Endothelial cell of umbilical vein (primary cell): ENCODE measurements around the gene MYO7B. TPM values are rescaled to one million over a fixed set of nuclear protein-coding genes. Genes with fewer than 3 reads are reported as not detected.

Experiments
- BruUV-seq: library from RNA; stranded (reverse); fragments of 400-500 nt; replicated peaks from 2 replicates; lab custom pipeline; 2021; lab: Mats Ljungman, UMichigan
- CTCF ChIA-PET: fragments of 300-600, 350-600 bp; sonication (Branson Sonifier 250); formaldehyde crosslinking; loops from one replicate; lab custom pipeline; 2021; ENCODE audit warnings: antibody characterized with exemption, inconsistent platforms; lab: Charles Lee
- POLR2A ChIA-PET: fragments of 300-600, 350-600 bp; sonication (Branson Sonifier 250); formaldehyde crosslinking; loops from one replicate; lab custom pipeline; 2021; ENCODE audit warnings: antibody characterized with exemption, inconsistent platforms; lab: Charles Lee
- DNase-seq: peaks from one replicate; pipeline ENCODE4 v3.0.0-alpha.2; 2011; ENCODE audit warnings: low read depth, low spot score
- FAIRE-seq: peaks from 2 replicates; lab custom pipeline; 2011; peaks lifted over from hg19 to GRCh38; lab: Jason Lieb, UNC
- H2AFZ ChIP-seq: 2 replicates; pipeline ENCODE4 v1.6.0; 2012; ENCODE audit warnings: low read depth, low read length, control low read depth, inconsistent platforms
- H3K27ac ChIP-seq: 2 replicates; pipeline ENCODE4 v1.5.1; 2011; ENCODE audit warnings: low read depth, mild to moderate bottlenecking, control low read depth, low read length, moderate library complexity; ENCODE audit not compliant: insufficient read depth
- H3K27me3 ChIP-seq, 2 experiments: 2 replicates each; pipeline versions ENCODE4 v1.6.0 to v1.6.1; 2011; ENCODE audit warnings: low read length in 2 of 2, mixed read lengths in 1 of 2; ENCODE audit not compliant: control insufficient read depth in 2 of 2, insufficient read depth in 2 of 2
- H3K36me3 ChIP-seq, 2 experiments: 2 replicates in 1 of 2; 3 replicates in 1 of 2; pipeline ENCODE4 v1.5.1; 2011; ENCODE audit warnings: low read length in 2 of 2, mild to moderate bottlenecking in 1 of 2, moderate library complexity in 1 of 2; ENCODE audit not compliant: control insufficient read depth in 2 of 2, insufficient read depth in 2 of 2; ENCODE audit errors: extremely low read depth in 1 of 2
- H3K4me1 ChIP-seq: 3 replicates; pipeline ENCODE4 v1.5.1; 2011; ENCODE audit warnings: mild to moderate bottlenecking, low read length; ENCODE audit not compliant: control insufficient read depth, insufficient read depth; ENCODE audit errors: extremely low read depth
- H3K4me2 ChIP-seq: 2 replicates; pipeline ENCODE4 v1.6.1; 2011; ENCODE audit warnings: low read length, control low read depth, mixed read lengths; ENCODE audit not compliant: insufficient read depth
- H3K4me3 ChIP-seq, 3 experiments: fragments of 200-600 bp in 1 of 3; sonication (generic), shearing (Covaris generic) in 1 of 3; replicated peaks in 1 of 3; 2 replicates each; pipeline ENCODE4 v1.5.1; 2011 to 2016; ENCODE audit warnings: control low read depth in 3 of 3, low read length in 3 of 3, mild to moderate bottlenecking in 2 of 3, inconsistent platforms in 1 of 3, low read depth in 1 of 3, moderate library complexity in 1 of 3; ENCODE audit not compliant: insufficient read depth in 1 of 3
- H3K79me2 ChIP-seq: 2 replicates; pipeline ENCODE4 v1.6.0; 2012; ENCODE audit warnings: low read length, inconsistent platforms; ENCODE audit not compliant: control insufficient read depth, insufficient read depth
- H3K9ac ChIP-seq: replicated peaks from 2 replicates; pipeline ENCODE3; 2011; ENCODE audit warnings: low read length, control low read depth; ENCODE audit not compliant: insufficient read depth; ENCODE audit errors: extremely low read depth
- H3K9me1 ChIP-seq: replicated peaks from 3 replicates; pipeline ENCODE4 v1.6.0; 2011; ENCODE audit warnings: mild to moderate bottlenecking, low read length; ENCODE audit not compliant: control insufficient read depth, insufficient read depth; ENCODE audit errors: extremely low read depth
- H3K9me3 ChIP-seq: replicated peaks from 2 replicates; pipeline ENCODE4 v1.5.1; 2012; ENCODE audit warnings: low read length, inconsistent platforms; ENCODE audit not compliant: control insufficient read depth, insufficient read depth
- H4K20me1 ChIP-seq: replicated peaks from 2 replicates; pipeline ENCODE3; 2011; ENCODE audit warnings: mild to moderate bottlenecking, low read length; ENCODE audit not compliant: control insufficient read depth, insufficient read depth; ENCODE audit errors: extremely low read depth
- CTCF ChIP-seq, 2 donors: IDR thresholded peaks; 1 replicate in 1 of 2; 2 replicates in 1 of 2; pipeline ENCODE4 v1.5.1; 2011; ENCODE audit warnings: low read length in 2 of 2, mild to moderate bottlenecking in 2 of 2, moderate library complexity in 2 of 2, control low read depth in 1 of 2, inconsistent platforms in 1 of 2, low read depth in 1 of 2; ENCODE audit not compliant: insufficient read depth in 1 of 2; ENCODE audit errors: extremely low read depth in 1 of 2
- GATA2 ChIP-seq: IDR thresholded peaks from 2 replicates; pipeline ENCODE4 v1.7.0; 2011; ENCODE audit warnings: low read depth, mild to moderate bottlenecking, moderate library complexity, mixed read lengths, low read length; ENCODE audit not compliant: insufficient read length, insufficient read depth
- JUN ChIP-seq: IDR thresholded peaks from 2 replicates; pipeline ENCODE4 v1.6.1; 2011; ENCODE audit warnings: borderline replicate concordance, low read depth; ENCODE audit not compliant: insufficient read length, insufficient read depth
- MAX ChIP-seq: IDR thresholded peaks from 2 replicates; pipeline ENCODE4 v1.6.1; 2011; ENCODE audit not compliant: insufficient read depth, insufficient read length
- MYC ChIP-seq: IDR thresholded peaks from one replicate; pipeline ENCODE4 v1.6.1; 2011; ENCODE audit warnings: mild to moderate bottlenecking, low read depth, low read length
- POLR2A ChIP-seq: IDR thresholded peaks from 2 replicates; pipeline ENCODE4 v1.6.1; 2012; ENCODE audit warnings: low read depth, mild to moderate bottlenecking, control low read depth, low read length
- POLR2AphosphoS5 ChIP-seq: IDR thresholded peaks from 2 replicates; pipeline ENCODE4 v1.6.1; 2012; ENCODE audit warnings: low read depth, mild to moderate bottlenecking, control low read depth, low read length, moderate library complexity; ENCODE audit not compliant: insufficient read depth
- dilution Hi-C: fragments of 300-500 bp; cut with MboI; formaldehyde crosslinking; loops from one replicate; pipeline ENCODE4 v1.15.0; 2019; ENCODE audit warnings: low sequenced_read_pairs; ENCODE audit not compliant: extremely low pct_ligation_motif_present
- intact Hi-C: fragments of 100-400 bp; cut with micrococcal nuclease; formaldehyde crosslinking; loops from one replicate; pipeline ENCODE4 v1.10.0; 2022
- polyA plus RNA-seq, 4 experiments: library from polyadenylated mRNA; depleted of rRNA in 3 of 4; stranded (reverse) in 3 of 4; unstranded in 1 of 4; fragments of >200 nt; gene quantifications; 2 replicates each; pipeline versions ENCODE4 v1.2.1 to v1.2.3, GENCODE V29; 2011 to 2012; ENCODE audit warnings: missing spikeins in 1 of 4
- total RNA-seq: library from RNA; stranded (reverse); gene quantifications from 2 replicates; pipeline ENCODE4 v1.2.3, GENCODE V29; 2021

Gene MYO7B
- total and polyA plus RNA-seq, 2 donors (not counting 3 experiments of a cell fraction or from before 2014, with no cell fraction given), result 0.17 TPM; not detected in 1

- no peak overlapping the region for H3K9ac ChIP-seq
- no peak for DNase-seq
- intact Hi-C loops, result no loop called here
- H2AFZ ChIP-seq, result no peak overlapping the region
- H3K27ac ChIP-seq, result no peak overlapping the region
- no peaks in the 10 kb centered on the region for H3K9me3 ChIP-seq
- no peak overlapping the region for H3K4me3 ChIP-seq
- no peak overlapping the region for H3K4me2 ChIP-seq
- ChIA-PET CTCF (interaction anchor here (0.7 to 1.2 kb wide), 2 partner anchors 40 to 78 kb away, joined by 3 read pairs; no protein-coding TSS in a partner anchor), POLR2A (no interaction called here)
- no peaks in the 10 kb centered on the region for H3K79me2 ChIP-seq
- dilution Hi-C loops, result no loop called here
- BruUV-seq, result no TSS peak
- no peak for TF ChIP-seq GATA2
- TF ChIP-seq MAX, result no peak
- no peak for TF ChIP-seq MYC
- no peak for TF ChIP-seq POLR2AphosphoS5
- TF ChIP-seq POLR2A, result no peak
- no peak for TF ChIP-seq CTCF (IDR thresholded peaks at IDR 0.05; ENCODE audit: extremely low read depth in 1 of 2, insufficient read depth in 1 of 2, low read depth in 1 of 2, low read length in 2 of 2)
- TF ChIP-seq JUN, result no peak
- H3K9me1 ChIP-seq, result no peaks in the 10 kb centered on the region
- FAIRE-seq, result no peak
- H4K20me1 ChIP-seq, result no peaks in the 10 kb centered on the region
- H3K4me1 ChIP-seq, result no peaks in the 10 kb centered on the region
- H3K27me3 ChIP-seq, result peaks cover 13 to 20% of the 10 kb centered on the region in 2 experiments
- no peaks in the 10 kb centered on the region for H3K36me3 ChIP-seq
Measured at GRCh38 chr2:127551221-127551930, 15.9 kb downstream of the MYO7B start.
